ENCODE measurements around the gene SP6.

The SP6 gene

GRCh38 chr17:47867813-47868533 lies 17.0 kb upstream of the SP6 start:
- no peaks in the 10 kb centered on the region for H3K9me3 ChIP-seq (ENCODE audit: insufficient read depth, low read length)
- no peaks in the 10 kb centered on the region for H3K9me2 ChIP-seq (replicated peaks; ENCODE audit: insufficient read depth, low read length)
- H3K4me2 ChIP-seq (ENCODE audit: low read depth, low read length, poor library complexity, severe bottlenecking) = no peak overlapping the region
- no peaks in the 10 kb centered on the region for H3K27me3 ChIP-seq (ENCODE audit: low read length)
- H3F3A ChIP-seq (ENCODE audit: insufficient read depth) = no peaks in the 10 kb centered on the region
- no peak overlapping the region for H3K27ac ChIP-seq (ENCODE audit: low read depth, low read length)
- no peak for TF ChIP-seq EZH2phosphoT487 (conservative IDR thresholded peaks at IDR 0.05; ENCODE audit: low read length)
- no peak for TF ChIP-seq CTCF (IDR thresholded peaks at IDR 0.05; ENCODE audit: insufficient read depth, low read length, poor library complexity, severe bottlenecking)
- H2AFZ ChIP-seq (ENCODE audit: low read depth, low read length, severe bottlenecking) = no peak overlapping the region
- H4K20me1 ChIP-seq (ENCODE audit: low read depth, low read length) = no peaks in the 10 kb centered on the region
- H3K36me3 ChIP-seq (ENCODE audit: low read length) = no peaks in the 10 kb centered on the region
- H3K79me2 ChIP-seq (ENCODE audit: insufficient read depth, low read length) = no peaks in the 10 kb centered on the region
- H3K4me3 ChIP-seq (ENCODE audit: insufficient read depth, low read length, poor library complexity, severe bottlenecking) = no peak overlapping the region
- no peak overlapping the region for H3K9ac ChIP-seq (ENCODE audit: low read length)

- H3K36me3 ChIP-seq (ENCODE audit: low read length) = no peaks in the 10 kb centered on the region
- no peaks in the 10 kb centered on the region for H4K20me1 ChIP-seq (ENCODE audit: low read depth, low read length)
- no peaks in the 10 kb centered on the region for H3K27me3 ChIP-seq (ENCODE audit: low read length)
- H3F3A ChIP-seq (ENCODE audit: insufficient read depth) = no peaks in the 10 kb centered on the region
- no peak overlapping the region for H3K27ac ChIP-seq (ENCODE audit: low read depth, low read length)
- H2AFZ ChIP-seq (ENCODE audit: low read depth, low read length, severe bottlenecking) = no peak overlapping the region
- H3K4me2 ChIP-seq (ENCODE audit: low read depth, low read length, poor library complexity, severe bottlenecking) = no peak overlapping the region
- H3K4me3 ChIP-seq (ENCODE audit: insufficient read depth, low read length, poor library complexity, severe bottlenecking) = no peak overlapping the region
- H3K9me3 ChIP-seq (ENCODE audit: insufficient read depth, low read length) = no peaks in the 10 kb centered on the region
- no peaks in the 10 kb centered on the region for H3K79me2 ChIP-seq (ENCODE audit: insufficient read depth, low read length)
- no peak overlapping the region for H3K9ac ChIP-seq (ENCODE audit: low read length)
- no peaks in the 10 kb centered on the region for H3K9me2 ChIP-seq (replicated peaks; ENCODE audit: insufficient read depth, low read length)
- TF ChIP-seq EZH2phosphoT487 (conservative IDR thresholded peaks at IDR 0.05; ENCODE audit: low read length) (no peak), CTCF (IDR thresholded peaks at IDR 0.05; ENCODE audit: insufficient read depth, low read length, poor library complexity, severe bottlenecking) (no peak)
These were observed 16.0 kb upstream of the SP6 start for GRCh38 chr17:47866941-47867340.

- no peak overlapping the region for H3K27ac ChIP-seq (ENCODE audit: low read depth, low read length)
- no peak overlapping the region for H3K4me3 ChIP-seq (ENCODE audit: insufficient read depth, low read length, poor library complexity, severe bottlenecking)
- no peaks in the 10 kb centered on the region for H3K36me3 ChIP-seq (ENCODE audit: low read length)
- H3K4me2 ChIP-seq (ENCODE audit: low read depth, low read length, poor library complexity, severe bottlenecking) = no peak overlapping the region
- H3K79me2 ChIP-seq (ENCODE audit: insufficient read depth, low read length) = no peaks in the 10 kb centered on the region
- no peak overlapping the region for H3K9ac ChIP-seq (ENCODE audit: low read length)
- H3F3A ChIP-seq (ENCODE audit: insufficient read depth) = no peaks in the 10 kb centered on the region
- no peaks in the 10 kb centered on the region for H3K27me3 ChIP-seq (ENCODE audit: low read length)
- H3K9me2 ChIP-seq (replicated peaks; ENCODE audit: insufficient read depth, low read length) = no peaks in the 10 kb centered on the region
- TF ChIP-seq CTCF (IDR thresholded peaks at IDR 0.05; ENCODE audit: insufficient read depth, low read length, poor library complexity, severe bottlenecking) (no peak), EZH2phosphoT487 (conservative IDR thresholded peaks at IDR 0.05; ENCODE audit: low read length) (no peak)
- H2AFZ ChIP-seq (ENCODE audit: low read depth, low read length, severe bottlenecking) = no peak overlapping the region
- no peaks in the 10 kb centered on the region for H4K20me1 ChIP-seq (ENCODE audit: low read depth, low read length)
- no peaks in the 10 kb centered on the region for H3K9me3 ChIP-seq (ENCODE audit: insufficient read depth, low read length)
These were observed 13.8 kb upstream of the SP6 start for GRCh38 chr17:47864791-47865216.
